Hepatocyte (in vitro differentiated cells): Measurements from ENCODE around the gene CDK7. TPM values are rescaled to one million over a fixed set of nuclear protein-coding genes. Genes with fewer than 3 reads are reported as not detected.

ENCODE experiments used
- DNase-seq: peaks from one replicate; pipeline ENCODE4 v3.0.0-alpha.2; 2016; ENCODE audit warnings: low spot score
- H2AFZ ChIP-seq: fragments of 200-600 bp; sonication (generic); 2 replicates; pipeline ENCODE4 v1.6.0; 2016; ENCODE audit warnings: antibody characterized with exemption, mild to moderate bottlenecking
- H3K27ac ChIP-seq: fragments of 200-600 bp; sonication (generic); 2 replicates; pipeline ENCODE4 v1.5.1; 2016; ENCODE audit warnings: mild to moderate bottlenecking
- H3K27me3 ChIP-seq: fragments of 200-600 bp; sonication (generic); 2 replicates; pipeline ENCODE4 v1.6.1; 2016
- H3K36me3 ChIP-seq: fragments of 200-600 bp; sonication (generic); replicated peaks from 2 replicates; pipeline ENCODE4 v1.5.1; 2016; ENCODE audit warnings: low read depth; ENCODE audit not compliant: insufficient read depth
- H3K4me1 ChIP-seq: fragments of 200-600 bp; sonication (generic); 2 replicates; pipeline ENCODE4 v1.5.1; 2016; ENCODE audit warnings: mild to moderate bottlenecking, moderate library complexity; ENCODE audit not compliant: insufficient read depth
- H3K4me2 ChIP-seq: fragments of 200-600 bp; sonication (generic); 2 replicates; pipeline ENCODE4 v1.6.0; 2016
- H3K4me3 ChIP-seq: fragments of 200-600 bp; sonication (generic); 2 replicates; pipeline ENCODE4 v1.5.1; 2016; ENCODE audit warnings: mild to moderate bottlenecking
- H3K79me2 ChIP-seq: fragments of 200-600 bp; sonication (generic); 2 replicates; pipeline ENCODE4 v1.6.0; 2017; ENCODE audit warnings: mild to moderate bottlenecking
- H3K9me2 ChIP-seq: fragments of 200-600 bp; sonication (generic); replicated peaks from 2 replicates; pipeline ENCODE4 v1.6.0; 2017; ENCODE audit warnings: mild to moderate bottlenecking; ENCODE audit not compliant: insufficient read depth
- H3K9me3 ChIP-seq: fragments of 200-600 bp; sonication (generic); 2 replicates; pipeline ENCODE4 v1.5.1; 2016; ENCODE audit warnings: low read depth, mild to moderate bottlenecking
- H4K20me1 ChIP-seq: fragments of 200-600 bp; sonication (generic); 2 replicates; pipeline ENCODE4 v1.6.0; 2016; ENCODE audit warnings: mild to moderate bottlenecking; ENCODE audit not compliant: insufficient read depth, poor library complexity, severe bottlenecking
- EZH2 ChIP-seq: fragments of 200-600 bp; sonication (generic); IDR thresholded peaks from 2 replicates; pipeline ENCODE4 v1.6.1; 2016; ENCODE audit warnings: antibody characterized with exemption, mild to moderate bottlenecking, borderline replicate concordance
- EZH2phosphoT487 ChIP-seq: fragments of 200-600 bp; sonication (generic); IDR thresholded peaks from one replicate; pipeline ENCODE4 v1.6.1; 2018; ENCODE audit warnings: antibody characterized with exemption, mild to moderate bottlenecking, low read depth, moderate library complexity; ENCODE audit not compliant: unreplicated experiment, severe bottlenecking
- WGBS: methylation state at CpG from one replicate; pipeline ENCODE4 v1.1.6; 2016; ENCODE audit warnings: low lambda C conversion rate; ENCODE audit errors: missing lambda C conversion rate; 5-methylcytosine and 5-hydroxymethylcytosine counted together
- polyA plus RNA-seq: library from polyadenylated mRNA; unstranded; fragments of >200 nt; fragmentation: Nextera tagmentation; extraction: Ambion mirVana; gene quantifications from 2 replicates; pipeline ENCODE4 v1.2.1, GENCODE V29; 2016
- total RNA-seq: library from RNA; depleted of rRNA; stranded (reverse); fragments of >200 nt; gene quantifications from 2 replicates; pipeline ENCODE4 v1.2.3, GENCODE V29; 2014
- TF ChIP-seq, protein P1 (sequence below): fragments of 200-600 bp; sonication (generic); IDR thresholded peaks from 2 replicates; pipeline ENCODE4 v1.5.1; 2016; ENCODE audit warnings: antibody characterized with exemption, mild to moderate bottlenecking; ENCODE audit not compliant: poor library complexity

CDK7 gene
- total and polyA plus RNA-seq, 2 experiments from 2014 or later, result 36.4 to 41.1 TPM

DNA sequence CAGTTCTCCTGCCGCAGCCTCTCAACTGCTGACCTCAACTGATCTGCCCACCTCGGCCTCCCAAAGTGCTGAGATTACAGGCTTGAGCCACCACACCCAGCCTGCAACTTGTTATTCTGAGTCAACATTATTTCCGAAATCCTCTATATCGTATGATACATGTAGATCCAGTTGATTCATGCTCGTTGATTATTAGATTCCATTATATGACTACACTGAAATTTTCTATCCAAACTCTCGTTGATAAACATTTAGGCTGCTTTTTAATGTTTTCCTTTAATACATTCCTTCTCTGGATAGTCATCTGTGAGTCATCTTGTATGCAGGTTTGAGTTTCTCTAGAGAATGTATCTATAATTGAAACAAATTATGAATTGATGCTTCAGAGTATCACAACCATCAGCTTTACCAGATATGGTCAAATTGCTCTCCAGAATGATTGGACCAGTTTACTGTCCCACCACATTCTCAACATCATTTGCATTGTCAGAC lies 4.1 kb downstream of the CDK7 start:
- H3K27ac ChIP-seq, result no peak overlapping the region
- 87% methylated on average over 6 of the region's 6 CpGs for WGBS
- H3K4me3 ChIP-seq, result no peak overlapping the region
- H3K79me2 ChIP-seq, result peaks cover 88% of the 10 kb centered on the region
- H2AFZ ChIP-seq, result no peak overlapping the region
- H3K4me1 ChIP-seq, result peaks cover 13% of the 10 kb centered on the region
- no peaks in the 10 kb centered on the region for H3K36me3 ChIP-seq
- TF ChIP-seq EZH2 (no peak), EZH2phosphoT487 (no peak)
- TF ChIP-seq, protein P1, sequence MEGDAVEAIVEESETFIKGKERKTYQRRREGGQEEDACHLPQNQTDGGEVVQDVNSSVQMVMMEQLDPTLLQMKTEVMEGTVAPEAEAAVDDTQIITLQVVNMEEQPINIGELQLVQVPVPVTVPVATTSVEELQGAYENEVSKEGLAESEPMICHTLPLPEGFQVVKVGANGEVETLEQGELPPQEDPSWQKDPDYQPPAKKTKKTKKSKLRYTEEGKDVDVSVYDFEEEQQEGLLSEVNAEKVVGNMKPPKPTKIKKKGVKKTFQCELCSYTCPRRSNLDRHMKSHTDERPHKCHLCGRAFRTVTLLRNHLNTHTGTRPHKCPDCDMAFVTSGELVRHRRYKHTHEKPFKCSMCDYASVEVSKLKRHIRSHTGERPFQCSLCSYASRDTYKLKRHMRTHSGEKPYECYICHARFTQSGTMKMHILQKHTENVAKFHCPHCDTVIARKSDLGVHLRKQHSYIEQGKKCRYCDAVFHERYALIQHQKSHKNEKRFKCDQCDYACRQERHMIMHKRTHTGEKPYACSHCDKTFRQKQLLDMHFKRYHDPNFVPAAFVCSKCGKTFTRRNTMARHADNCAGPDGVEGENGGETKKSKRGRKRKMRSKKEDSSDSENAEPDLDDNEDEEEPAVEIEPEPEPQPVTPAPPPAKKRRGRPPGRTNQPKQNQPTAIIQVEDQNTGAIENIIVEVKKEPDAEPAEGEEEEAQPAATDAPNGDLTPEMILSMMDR, result no peak
- H3K9me2 ChIP-seq, result no peaks in the 10 kb centered on the region
- H3K27me3 ChIP-seq, result no peaks in the 10 kb centered on the region
- no peak for DNase-seq
- peaks cover 1% of the 10 kb centered on the region for H4K20me1 ChIP-seq
- H3K4me2 ChIP-seq, result no peak overlapping the region
- no peaks in the 10 kb centered on the region for H3K9me3 ChIP-seq

DNA sequence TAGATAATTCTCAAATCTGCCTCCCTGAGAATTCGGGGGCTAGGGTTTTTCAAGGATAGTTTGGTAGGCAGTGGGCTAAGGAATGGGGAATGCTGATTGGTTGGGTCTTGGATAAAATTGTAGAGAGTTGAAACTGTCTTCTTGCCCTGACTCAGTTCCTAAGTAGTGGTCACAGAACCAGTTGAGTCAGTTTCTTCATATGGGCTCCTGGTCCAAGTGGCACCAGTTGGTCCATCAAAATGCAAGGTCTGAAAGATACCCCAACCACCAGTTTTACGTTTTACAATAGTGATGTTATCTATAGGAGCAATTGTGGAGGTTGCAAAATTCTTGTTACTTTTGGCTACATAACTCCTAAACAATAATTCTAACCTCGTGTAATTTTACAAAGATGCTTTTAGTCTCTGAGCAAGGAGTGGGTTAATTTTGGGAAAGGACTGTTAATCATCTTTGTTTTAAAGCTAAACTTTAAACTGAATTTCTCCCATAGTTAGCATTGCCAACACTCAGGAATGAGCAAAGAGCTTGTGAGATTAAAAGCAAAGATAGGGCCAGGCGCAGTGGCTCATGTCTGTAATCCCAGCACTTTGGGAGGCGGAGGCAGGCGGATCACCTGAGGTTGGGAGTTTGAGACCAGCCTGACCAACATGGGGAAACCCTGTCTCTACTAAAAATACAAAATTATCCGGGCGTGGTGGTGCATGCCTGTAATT lies 7.7 kb downstream of the CDK7 start:
- Histone ChIP-seq H3K4me1 (no peaks in the 10 kb centered on the region), H3K27me3 (no peaks in the 10 kb centered on the region), H2AFZ (no peak overlapping the region), H3K36me3 (no peaks in the 10 kb centered on the region), H3K79me2 (peaks cover 100% of the 10 kb centered on the region), H4K20me1 (peaks cover 5% of the 10 kb centered on the region), H3K9me2 (no peaks in the 10 kb centered on the region), H3K27ac (no peak overlapping the region), H3K9me3 (no peaks in the 10 kb centered on the region), H3K4me3 (no peak overlapping the region), H3K4me2 (no peak overlapping the region)
- 79% methylated on average over 8 of the region's 8 CpGs for WGBS
- DNase-seq, result no peak
- TF ChIP-seq EZH2 (no peak), EZH2phosphoT487 (no peak)
- TF ChIP-seq, protein P1, result no peak

DNA sequence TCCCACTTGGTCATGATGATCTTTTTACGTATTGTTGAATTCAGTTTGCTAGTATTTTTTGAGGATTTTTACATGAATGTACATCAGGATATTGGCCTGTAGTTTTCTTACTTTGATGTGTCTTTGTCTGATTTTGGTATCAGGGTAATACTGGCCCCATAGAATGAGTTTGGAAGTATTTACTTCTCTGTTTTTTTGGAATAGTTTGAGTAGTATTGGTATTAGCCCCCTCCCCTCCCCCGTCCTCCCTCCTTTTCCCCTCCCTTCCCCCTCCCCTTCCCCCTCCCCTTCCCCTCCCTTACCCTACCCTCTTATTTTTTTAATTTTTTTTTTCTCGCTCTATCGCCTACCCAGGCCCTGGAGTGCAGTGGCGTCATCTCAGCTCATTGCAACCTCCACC lies 10.3 kb downstream of the CDK7 start:
- peaks cover 5% of the 10 kb centered on the region for H4K20me1 ChIP-seq

More for the DNA sequence above, 10.3 kb downstream of the CDK7 start:
- Histone ChIP-seq H3K4me3 (no peak overlapping the region), H2AFZ (no peak overlapping the region), H3K36me3 (no peaks in the 10 kb centered on the region), H3K27me3 (no peaks in the 10 kb centered on the region), H3K4me1 (no peaks in the 10 kb centered on the region), H3K9me3 (no peaks in the 10 kb centered on the region), H3K9me2 (no peaks in the 10 kb centered on the region), H3K27ac (no peak overlapping the region), H3K79me2 (peaks cover 100% of the 10 kb centered on the region), H3K4me2 (no peak overlapping the region)
- no peak for DNase-seq
- TF ChIP-seq, protein P1, result no peak
- TF ChIP-seq EZH2phosphoT487 (no peak), EZH2 (no peak)
- WGBS, result 96% methylated on average over 4 of the region's 5 CpGs
